ENCODE results near the gene GLO1. TPM values are rescaled to one million over a fixed set of nuclear protein-coding genes. Genes with fewer than 3 reads are reported as not detected.

Gene GLO1
- polyA plus RNA-seq, 1 of the 3 experiments (the other 2 are of a cell fraction), result 47.1 TPM

DNA sequence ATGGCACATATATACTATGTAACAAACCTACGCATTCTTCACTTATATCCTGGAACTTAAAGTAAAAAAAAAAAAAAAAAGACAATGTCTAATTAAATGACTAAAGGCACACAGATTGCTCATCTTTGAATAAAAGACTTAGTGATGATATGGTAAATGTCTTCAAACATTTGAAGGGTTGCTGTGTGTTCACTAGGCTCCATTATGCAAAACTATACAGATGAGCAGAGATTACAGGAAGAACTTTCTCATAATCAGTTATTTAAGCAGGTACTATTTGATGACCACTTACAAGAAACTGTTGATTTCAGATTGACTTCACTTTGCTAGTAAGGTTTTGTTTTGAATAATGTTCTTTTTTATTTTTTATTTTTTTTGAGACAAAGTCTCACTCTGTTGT lies 46.5 kb upstream of the GLO1 start:
- POLR2A ChIA-PET, result no interaction called here
- no peaks in the 10 kb centered on the region for H3K4me1 ChIP-seq (ENCODE audit: control insufficient read depth in 1 of 2, insufficient read depth in 2 of 2, low read depth in 1 of 2, low read length in 1 of 2)
- H3K9me3 ChIP-seq, result no peaks in the 10 kb centered on the region
- no peak overlapping the region for H3K4me3 ChIP-seq (ENCODE audit: low read depth in 2 of 2, low read length in 1 of 2)
- H3K9ac ChIP-seq, result no peak overlapping the region
- no peak overlapping the region for H3K27ac ChIP-seq (ENCODE audit: low read depth in 2 of 2, low read length in 1 of 2)
- H2AFZ ChIP-seq (ENCODE audit: low read depth), result no peak overlapping the region
- TF ChIP-seq GATA2 (CRISPR knock-in tag; IDR thresholded peaks at IDR 0.05), result no peak
- no peak for TF ChIP-seq FOXM1 (IDR thresholded peaks at IDR 0.05; ENCODE audit: low read depth)
- TF ChIP-seq NFIC (IDR thresholded peaks at IDR 0.05; ENCODE audit: borderline replicate concordance), result no peak
- no peak for TF ChIP-seq IRF3 (IDR thresholded peaks at IDR 0.05; ENCODE audit: low read depth, low read length)
- TF ChIP-seq REST (IDR thresholded peaks at IDR 0.05; ENCODE audit: low read depth, low read length), result no peak
- no peak for TF ChIP-seq EP300 (IDR thresholded peaks at IDR 0.05; ENCODE audit: borderline replicate concordance in 1 of 2, low read depth in 1 of 2, low read length in 1 of 2)
- no peak for TF ChIP-seq NRF1 (IDR thresholded peaks at IDR 0.05; ENCODE audit: low read depth, low read length)
- no peak for TF ChIP-seq TAF1 (IDR thresholded peaks at IDR 0.05; ENCODE audit: borderline replicate concordance, low read depth, low read length)
- TF ChIP-seq, protein P1, sequence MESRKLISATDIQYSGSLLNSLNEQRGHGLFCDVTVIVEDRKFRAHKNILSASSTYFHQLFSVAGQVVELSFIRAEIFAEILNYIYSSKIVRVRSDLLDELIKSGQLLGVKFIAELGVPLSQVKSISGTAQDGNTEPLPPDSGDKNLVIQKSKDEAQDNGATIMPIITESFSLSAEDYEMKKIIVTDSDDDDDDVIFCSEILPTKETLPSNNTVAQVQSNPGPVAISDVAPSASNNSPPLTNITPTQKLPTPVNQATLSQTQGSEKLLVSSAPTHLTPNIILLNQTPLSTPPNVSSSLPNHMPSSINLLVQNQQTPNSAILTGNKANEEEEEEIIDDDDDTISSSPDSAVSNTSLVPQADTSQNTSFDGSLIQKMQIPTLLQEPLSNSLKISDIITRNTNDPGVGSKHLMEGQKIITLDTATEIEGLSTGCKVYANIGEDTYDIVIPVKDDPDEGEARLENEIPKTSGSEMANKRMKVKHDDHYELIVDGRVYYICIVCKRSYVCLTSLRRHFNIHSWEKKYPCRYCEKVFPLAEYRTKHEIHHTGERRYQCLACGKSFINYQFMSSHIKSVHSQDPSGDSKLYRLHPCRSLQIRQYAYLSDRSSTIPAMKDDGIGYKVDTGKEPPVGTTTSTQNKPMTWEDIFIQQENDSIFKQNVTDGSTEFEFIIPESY (IDR thresholded peaks at IDR 0.05; ENCODE audit: borderline replicate concordance, low read depth), result no peak
- TF ChIP-seq MEF2A (IDR thresholded peaks at IDR 0.05; ENCODE audit: borderline replicate concordance, low read depth), result no peak
- TF ChIP-seq ELF1 (IDR thresholded peaks at IDR 0.05), result no peak
- no peak for TF ChIP-seq YY1 (IDR thresholded peaks at IDR 0.05; ENCODE audit: low read depth)
- no peak for TF ChIP-seq PBX3 (IDR thresholded peaks at IDR 0.05)
- no peak for TF ChIP-seq GABPA (IDR thresholded peaks at IDR 0.05; ENCODE audit: low read depth)
- no peak for TF ChIP-seq RXRA (IDR thresholded peaks at IDR 0.05; ENCODE audit: borderline replicate concordance, low read depth)
- no peak for TF ChIP-seq RCOR1 (IDR thresholded peaks at IDR 0.05; ENCODE audit: low read length)
- no peak for TF ChIP-seq CHD2 (IDR thresholded peaks at IDR 0.05; ENCODE audit: low read length, partially characterized antibody)
- TF ChIP-seq FOXJ3 (CRISPR knock-in tag; IDR thresholded peaks at IDR 0.05), result no peak
- no peak for DNase-seq
- H4K20me1 ChIP-seq (ENCODE audit: insufficient read depth), result no peaks in the 10 kb centered on the region
- no peak overlapping the region for H3K4me2 ChIP-seq
- CTCF ChIA-PET, result no interaction called here
- no peaks in the 10 kb centered on the region for H3K79me2 ChIP-seq (ENCODE audit: insufficient read depth)
- 69% methylated on average over 1 of the region's 1 CpG for WGBS (ENCODE audit: low lambda C conversion rate)
- no peaks in the 10 kb centered on the region for H3K36me3 ChIP-seq (replicated peaks in 1 of 2; ENCODE audit: control insufficient read depth in 1 of 2, insufficient read depth in 2 of 2, low read length in 1 of 2)
- H3K27me3 ChIP-seq (ENCODE audit: insufficient read depth), result no peaks in the 10 kb centered on the region
- no peaks in the 10 kb centered on the region for H3K9me2 ChIP-seq
- H3F3A ChIP-seq (replicated peaks; ENCODE audit: insufficient read depth), result no peaks in the 10 kb centered on the region
